WTC11 (cell line): ENCODE results near the gene GRB10. TPM values are rescaled to one million over a fixed set of nuclear protein-coding genes. Genes with fewer than 3 reads are reported as not detected.

Source experiments
- ATAC-seq: fragments of 200-7000 bp; cut with Tn5 transposase; 2 replicates; pipeline ENCODE4 v1.10.0; 2021; ENCODE audit warnings: mild to moderate bottlenecking, moderate library complexity
- CTCF ChIA-PET: fragments of 300-600 bp; sonication (Branson Sonifier 250); formaldehyde crosslinking; loops from one replicate; lab custom pipeline; 2021; ENCODE audit warnings: antibody characterized with exemption; lab: Charles Lee
- POLR2A ChIA-PET: fragments of 350-600 bp; sonication (Branson Sonifier 250); formaldehyde crosslinking; loops from one replicate; lab custom pipeline; 2021; ENCODE audit warnings: antibody characterized with exemption; lab: Charles Lee
- DNase-seq: peaks from one replicate; pipeline ENCODE4 v3.0.0; 2021; ENCODE audit warnings: low spot score
- H3K27ac Mint-ChIP-seq: 2 replicates; pipeline ENCODE4 v1.8.0; 2021; ENCODE audit warnings: mixed read lengths
- H3K27me3 Mint-ChIP-seq: 2 replicates; pipeline ENCODE4 v1.8.0; 2021; ENCODE audit warnings: low read depth, mild to moderate bottlenecking, moderate library complexity, mixed read lengths
- H3K36me3 Mint-ChIP-seq: 2 replicates; pipeline ENCODE4 v1.8.0; 2021; ENCODE audit warnings: mixed read lengths
- H3K4me1 Mint-ChIP-seq: 2 replicates; pipeline ENCODE4 v1.8.0; 2022; ENCODE audit warnings: mixed read lengths
- H3K4me3 Mint-ChIP-seq: 2 replicates; pipeline ENCODE4 v1.8.0; 2021; ENCODE audit warnings: mild to moderate bottlenecking, moderate library complexity, mixed read lengths
- H3K9me3 Mint-ChIP-seq: 2 replicates; pipeline ENCODE4 v1.8.0; 2021; ENCODE audit warnings: mixed read lengths
- AFF4 ChIP-seq: sonication (generic); formaldehyde crosslinking; IDR thresholded peaks from 2 replicates; pipeline ENCODE4 v1.8.1; 2023; ENCODE audit warnings: mild to moderate bottlenecking, missing genetic modification reagents, borderline replicate concordance
- E2F4 ChIP-seq: sonication (generic); formaldehyde crosslinking; IDR thresholded peaks from 2 replicates; pipeline ENCODE4 v1.8.1; 2022; ENCODE audit warnings: low read depth, mild to moderate bottlenecking, moderate library complexity, missing genetic modification reagents, borderline replicate concordance
- EMX1 ChIP-seq: fragments of 250-450 bp; sonication (Bioruptor Pico); IDR thresholded peaks from 2 replicates; pipeline ENCODE4 v1.8.0; 2021; ENCODE audit warnings: mild to moderate bottlenecking
- FOXK1 ChIP-seq: sonication (generic); formaldehyde crosslinking; IDR thresholded peaks from 2 replicates; pipeline ENCODE4 v1.8.0; 2022; ENCODE audit warnings: mild to moderate bottlenecking, moderate library complexity, missing genetic modification reagents
- HMGXB4 ChIP-seq: sonication (generic); formaldehyde crosslinking; IDR thresholded peaks from 2 replicates; pipeline ENCODE4 v1.8.1; 2023; ENCODE audit warnings: mild to moderate bottlenecking, moderate library complexity, missing genetic modification reagents
- MLX ChIP-seq: sonication (generic); formaldehyde crosslinking; IDR thresholded peaks from 2 replicates; pipeline ENCODE4 v1.8.1; 2023; ENCODE audit warnings: mild to moderate bottlenecking, missing genetic modification reagents, moderate library complexity
- NFYB ChIP-seq: sonication (generic); formaldehyde crosslinking; conservative IDR thresholded peaks from 2 replicates; pipeline ENCODE4 v1.8.0; 2022; ENCODE audit warnings: low read depth, missing genetic modification reagents
- PRDM15 ChIP-seq: sonication (generic); formaldehyde crosslinking; IDR thresholded peaks from 2 replicates; pipeline ENCODE4 v1.8.0; 2022; ENCODE audit warnings: missing genetic modification reagents
- RELA ChIP-seq: sonication (generic); formaldehyde crosslinking; IDR thresholded peaks from 2 replicates; pipeline ENCODE4 v1.8.1; 2022; ENCODE audit warnings: missing genetic modification reagents, mild to moderate bottlenecking, borderline replicate concordance
- RORB ChIP-seq: fragments of 250-450 bp; sonication (Bioruptor Pico); IDR thresholded peaks from 2 replicates; pipeline ENCODE4 v1.9.0; 2021; ENCODE audit warnings: mild to moderate bottlenecking
- SMAD4 ChIP-seq: sonication (generic); formaldehyde crosslinking; IDR thresholded peaks from 2 replicates; pipeline ENCODE4 v1.8.0; 2022; ENCODE audit warnings: mild to moderate bottlenecking, missing genetic modification reagents
- SOX15 ChIP-seq: fragments of 250-450 bp; sonication (Bioruptor Pico); IDR thresholded peaks from 2 replicates; pipeline ENCODE4 v1.9.0; 2021; ENCODE audit warnings: mild to moderate bottlenecking
- TEAD1 ChIP-seq: sonication (generic); formaldehyde crosslinking; IDR thresholded peaks from 2 replicates; pipeline ENCODE4 v1.8.0; 2022; ENCODE audit warnings: mild to moderate bottlenecking, missing genetic modification reagents
- ZNF121 ChIP-seq: sonication (generic); formaldehyde crosslinking; IDR thresholded peaks from 2 replicates; pipeline ENCODE4 v1.8.0; 2023; ENCODE audit warnings: missing genetic modification reagents
- ZNF232 ChIP-seq: sonication (generic); formaldehyde crosslinking; IDR thresholded peaks from 2 replicates; pipeline ENCODE4 v1.8.0; 2022; ENCODE audit warnings: mild to moderate bottlenecking, missing genetic modification reagents
- ZNF416 ChIP-seq: fragments of 250-450 bp; sonication (Bioruptor Pico); IDR thresholded peaks from 2 replicates; pipeline ENCODE4 v1.9.0; 2021; ENCODE audit warnings: mild to moderate bottlenecking, inconsistent platforms
- ZSCAN18 ChIP-seq: fragments of 250-450 bp; sonication (Bioruptor Pico); IDR thresholded peaks from 2 replicates; pipeline ENCODE4 v2.1.2; 2022; ENCODE audit warnings: mild to moderate bottlenecking, moderate library complexity
- total RNA-seq: library from RNA; stranded (reverse); gene quantifications from 3 replicates; pipeline ENCODE4 v1.2.3, GENCODE V29; 2021

Gene GRB10
- total RNA-seq, 1 experiment from 2014 or later, result 103 TPM

- H3K9me3 Mint-ChIP-seq, result no peaks in the 10 kb centered on the region
- ATAC-seq (no peak), DNase-seq (no peak)
- peaks cover 14% of the 10 kb centered on the region for H3K36me3 Mint-ChIP-seq
- CTCF ChIA-PET, result no interaction called here
- H3K27ac Mint-ChIP-seq, result no peak overlapping the region
- POLR2A ChIA-PET, result no interaction called here
- H3K27me3 Mint-ChIP-seq, result no peaks in the 10 kb centered on the region
- no peak for TF ChIP-seq ZSCAN18 (CRISPR knock-in tag)
- no peak for TF ChIP-seq SMAD4
- TF ChIP-seq RELA, result no peak
- no peak for TF ChIP-seq E2F4 (CRISPR knock-in tag)
- TF ChIP-seq PRDM15 (CRISPR knock-in tag), result no peak
- TF ChIP-seq ZNF416 (CRISPR knock-in tag), result no peak
- TF ChIP-seq EMX1 (CRISPR knock-in tag), result no peak
- TF ChIP-seq AFF4 (CRISPR knock-in tag), result no peak
- no peak for TF ChIP-seq ZNF232 (CRISPR knock-in tag)
- no peak for TF ChIP-seq MLX (CRISPR knock-in tag)
- TF ChIP-seq HMGXB4 (CRISPR knock-in tag), result no peak
- no peak for TF ChIP-seq FOXK1 (CRISPR knock-in tag)
- no peak for TF ChIP-seq TEAD1
- TF ChIP-seq SOX15, result no peak
- no peak for TF ChIP-seq RORB (CRISPR knock-in tag)
- no peak for TF ChIP-seq ZNF121 (CRISPR knock-in tag)
- TF ChIP-seq NFYB (CRISPR knock-in tag), result no peak
- H3K4me3 Mint-ChIP-seq, result no peak overlapping the region
- 0 out of 2 replicates have a peak, but pooled peaks cover 4% of the 10 kb centered on the region for H3K4me1 Mint-ChIP-seq
Observed at GRCh38 chr7:50651271-50651989, 131.3 kb downstream of the GRB10 start.
